DLD1 (cell line): ENCODE results near the gene WIPF1.

Experiments used
- in situ Hi-C: cut with HindIII; loops from 2 replicates; pipeline ENCODE4 v1.10.0; 2017; ENCODE audit warnings: low sequenced_read_pairs

Gene WIPF1, protein sequence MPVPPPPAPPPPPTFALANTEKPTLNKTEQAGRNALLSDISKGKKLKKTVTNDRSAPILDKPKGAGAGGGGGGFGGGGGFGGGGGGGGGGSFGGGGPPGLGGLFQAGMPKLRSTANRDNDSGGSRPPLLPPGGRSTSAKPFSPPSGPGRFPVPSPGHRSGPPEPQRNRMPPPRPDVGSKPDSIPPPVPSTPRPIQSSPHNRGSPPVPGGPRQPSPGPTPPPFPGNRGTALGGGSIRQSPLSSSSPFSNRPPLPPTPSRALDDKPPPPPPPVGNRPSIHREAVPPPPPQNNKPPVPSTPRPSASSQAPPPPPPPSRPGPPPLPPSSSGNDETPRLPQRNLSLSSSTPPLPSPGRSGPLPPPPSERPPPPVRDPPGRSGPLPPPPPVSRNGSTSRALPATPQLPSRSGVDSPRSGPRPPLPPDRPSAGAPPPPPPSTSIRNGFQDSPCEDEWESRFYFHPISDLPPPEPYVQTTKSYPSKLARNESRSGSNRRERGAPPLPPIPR

DNA sequence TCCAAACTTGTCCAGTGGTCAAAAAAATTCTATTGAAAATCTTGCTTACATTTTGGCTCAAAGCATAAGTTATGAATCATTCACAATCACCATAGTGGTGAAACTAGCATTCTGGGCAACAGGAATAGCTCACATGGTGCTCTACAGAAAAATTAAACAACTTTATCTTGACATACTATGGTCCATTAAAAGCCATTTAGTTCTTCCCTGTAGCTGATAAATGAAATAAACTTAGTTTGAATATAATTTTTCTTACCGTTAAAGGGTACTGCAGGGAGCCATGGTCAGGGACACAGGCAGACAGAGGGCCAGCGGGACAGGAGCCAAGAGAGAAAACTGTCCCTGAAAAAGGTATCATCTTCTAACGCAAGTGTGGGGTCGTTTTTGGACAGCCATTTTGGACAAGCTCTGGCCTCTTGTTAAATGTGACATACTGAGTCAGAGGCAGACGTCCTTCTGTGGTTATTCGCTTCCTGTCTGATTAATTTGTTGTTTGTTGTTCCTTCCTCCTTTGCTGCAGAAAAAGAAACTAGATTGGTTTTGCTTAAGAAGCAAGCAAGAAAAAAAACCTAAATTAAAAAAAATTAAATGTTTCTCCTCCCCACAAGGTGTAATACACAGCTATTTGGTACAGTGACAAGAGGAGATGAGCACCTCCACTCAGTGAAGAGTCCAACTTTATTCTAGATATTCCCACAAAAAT, at the start of gene WIPF1:
Gene WIPF1, minus strand, starts transcription at position 460 of the 703 bp plus-strand sequence. CDS start 12,231 bp downstream, outside the sequence.
- in situ Hi-C loops: no loop called here

DNA sequence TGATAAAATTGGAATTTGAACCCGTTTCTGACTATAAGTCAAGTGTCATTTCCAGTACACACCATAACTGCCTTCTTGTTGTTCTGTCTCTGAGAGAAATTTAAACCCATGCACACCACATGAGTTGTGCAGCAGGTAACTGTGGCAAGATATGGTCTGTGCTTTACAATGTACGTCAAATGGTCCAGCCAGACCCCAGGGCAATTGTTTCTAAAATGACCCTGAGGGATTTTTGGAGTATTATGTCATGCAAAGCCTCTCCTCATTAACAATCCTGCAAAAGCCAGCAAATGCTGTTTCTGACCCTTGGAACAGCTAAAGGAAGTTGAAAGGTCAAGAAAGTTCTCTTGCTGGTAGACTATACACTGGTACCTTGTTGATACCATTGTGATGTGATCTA, 47.7 kb upstream of the WIPF1 start:
- in situ Hi-C loops: no loop called here

DNA sequence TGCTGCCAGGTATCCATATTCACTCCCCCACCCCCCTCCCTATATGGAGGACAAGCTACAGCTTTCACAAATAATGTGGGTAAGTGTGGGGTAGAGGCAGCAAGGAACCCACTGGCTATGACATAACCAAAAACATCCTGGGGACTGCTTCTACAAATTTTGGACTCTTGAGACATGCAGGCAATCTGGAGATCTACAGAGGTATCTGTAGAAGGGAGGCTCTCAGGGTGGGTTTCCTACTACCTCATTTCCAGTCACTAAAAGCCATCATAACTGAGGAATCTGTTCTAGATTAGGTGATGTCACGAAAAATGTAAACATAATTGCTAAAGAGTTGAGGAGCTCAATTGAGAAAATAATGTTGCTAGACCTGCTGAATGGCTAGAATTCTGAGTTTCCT, 46.8 kb upstream of the WIPF1 start:
- in situ Hi-C loops: no loop called here

DNA sequence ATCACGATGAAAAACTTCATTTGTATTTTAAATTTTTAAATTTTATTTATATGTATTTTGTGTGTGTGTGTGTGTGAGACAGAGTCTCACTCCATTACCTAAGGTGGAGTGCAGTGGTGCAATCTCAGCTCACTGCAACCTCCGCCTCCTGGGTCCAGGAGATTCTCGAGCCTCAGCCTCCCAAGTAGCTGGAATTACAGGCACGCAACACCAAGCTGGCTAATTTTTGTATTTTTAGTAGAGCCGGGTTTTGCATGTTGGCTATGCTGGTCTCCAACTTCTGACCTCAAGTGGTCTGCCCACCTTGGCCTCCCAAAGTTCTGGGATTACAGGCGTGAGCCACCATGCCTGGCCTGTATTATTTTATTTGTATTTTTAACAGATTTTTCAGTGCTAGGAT, 45.8 kb upstream of the WIPF1 start:
- in situ Hi-C loops: no loop called here

DNA sequence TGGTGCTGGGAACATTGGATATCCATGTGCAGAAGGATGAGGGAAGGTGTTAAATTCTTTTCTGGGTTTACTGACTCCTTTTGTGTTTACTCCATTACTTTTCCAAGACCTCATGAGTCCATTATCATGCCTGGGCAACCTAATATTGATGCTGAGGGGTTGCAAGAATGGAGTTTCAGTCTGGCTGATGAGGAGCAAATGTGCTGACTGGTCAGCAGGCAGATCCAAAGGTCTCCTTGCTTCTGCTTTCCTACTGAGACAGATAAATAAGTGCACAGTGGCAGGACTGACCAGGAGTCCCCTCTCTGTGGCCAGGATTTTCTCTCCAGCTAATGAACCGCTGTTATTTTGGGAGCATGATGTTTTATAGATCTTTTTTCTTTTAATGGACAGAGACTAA, 43.6 kb upstream of the WIPF1 start:
- in situ Hi-C loops: no loop called here

DNA sequence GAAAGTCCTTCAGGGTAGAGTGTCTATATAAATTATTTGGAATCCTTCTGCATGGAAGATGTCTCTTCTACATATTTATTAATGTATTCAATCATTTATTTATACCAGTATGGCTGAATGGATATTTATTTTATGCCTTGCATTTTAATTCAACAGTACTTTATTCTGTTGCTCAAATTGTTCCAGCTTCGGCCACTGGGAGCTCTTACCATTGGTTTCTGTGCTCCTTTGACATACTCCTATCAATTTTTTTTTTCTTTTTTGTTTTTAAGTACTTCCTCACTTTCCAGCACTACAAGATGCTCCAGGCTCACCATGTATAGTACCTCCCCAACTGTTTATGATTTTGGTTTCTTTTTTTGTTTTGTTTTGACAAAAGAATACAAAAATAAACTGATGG, 39.4 kb upstream of the WIPF1 start:
- in situ Hi-C loops: no loop called here

DNA sequence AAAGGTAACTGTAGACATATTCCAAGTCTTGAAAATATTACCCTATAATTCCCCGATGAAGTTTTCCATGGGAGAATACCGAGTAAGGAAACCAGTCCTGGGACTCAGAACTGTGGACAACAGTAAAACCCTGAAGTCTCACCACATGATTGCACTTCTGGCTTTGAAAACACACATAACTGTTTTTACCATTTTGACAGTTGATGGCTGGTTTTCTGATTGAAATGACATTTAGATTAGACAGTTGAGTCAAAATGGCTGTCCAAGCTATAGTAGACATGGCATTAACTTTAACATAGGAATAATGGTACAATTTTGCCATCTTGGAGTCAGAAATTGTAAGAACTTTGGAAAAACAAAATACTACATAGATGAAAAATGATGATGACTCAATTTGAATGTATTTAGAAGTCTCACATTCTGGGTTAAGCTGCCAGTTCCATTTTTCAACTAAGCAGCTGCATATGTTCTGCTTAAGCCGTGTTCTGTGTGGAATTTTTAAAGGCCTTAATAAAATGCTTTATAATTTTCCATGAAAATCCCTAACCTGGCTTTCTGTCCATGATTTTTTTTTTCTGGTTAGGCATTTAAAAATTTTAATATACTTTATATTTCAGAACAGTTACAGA, 38.3 kb upstream of the WIPF1 start:
- in situ Hi-C loops: no loop called here

DNA sequence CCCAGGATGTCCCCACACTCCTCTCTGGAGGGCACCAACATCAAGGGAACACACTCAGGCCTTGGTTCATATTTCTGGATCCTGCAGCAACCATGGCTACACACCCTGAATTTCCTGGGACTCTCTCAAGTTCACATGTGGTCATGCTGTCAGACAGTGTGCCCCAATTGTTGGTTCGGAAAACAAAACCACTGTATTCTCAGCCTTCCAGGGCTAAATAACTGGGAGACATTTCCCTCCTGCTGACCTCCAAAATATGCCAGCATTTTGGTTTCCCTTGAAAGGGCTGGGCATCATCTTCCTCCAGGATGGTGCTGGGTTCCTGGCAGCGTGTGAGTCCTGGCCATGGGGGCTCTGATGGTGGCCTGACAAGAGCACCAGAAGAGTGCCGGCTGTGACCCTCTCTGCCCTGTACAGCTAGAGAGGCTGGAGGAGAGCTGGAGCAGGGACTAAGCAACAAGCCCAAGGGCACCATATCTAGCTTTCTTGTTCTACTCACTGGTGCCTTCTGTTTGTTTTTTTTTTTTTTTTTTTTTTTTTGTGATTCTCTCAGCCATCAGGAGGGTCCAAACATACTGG, 37.5 kb upstream of the WIPF1 start:
- in situ Hi-C loops: no loop called here

DNA sequence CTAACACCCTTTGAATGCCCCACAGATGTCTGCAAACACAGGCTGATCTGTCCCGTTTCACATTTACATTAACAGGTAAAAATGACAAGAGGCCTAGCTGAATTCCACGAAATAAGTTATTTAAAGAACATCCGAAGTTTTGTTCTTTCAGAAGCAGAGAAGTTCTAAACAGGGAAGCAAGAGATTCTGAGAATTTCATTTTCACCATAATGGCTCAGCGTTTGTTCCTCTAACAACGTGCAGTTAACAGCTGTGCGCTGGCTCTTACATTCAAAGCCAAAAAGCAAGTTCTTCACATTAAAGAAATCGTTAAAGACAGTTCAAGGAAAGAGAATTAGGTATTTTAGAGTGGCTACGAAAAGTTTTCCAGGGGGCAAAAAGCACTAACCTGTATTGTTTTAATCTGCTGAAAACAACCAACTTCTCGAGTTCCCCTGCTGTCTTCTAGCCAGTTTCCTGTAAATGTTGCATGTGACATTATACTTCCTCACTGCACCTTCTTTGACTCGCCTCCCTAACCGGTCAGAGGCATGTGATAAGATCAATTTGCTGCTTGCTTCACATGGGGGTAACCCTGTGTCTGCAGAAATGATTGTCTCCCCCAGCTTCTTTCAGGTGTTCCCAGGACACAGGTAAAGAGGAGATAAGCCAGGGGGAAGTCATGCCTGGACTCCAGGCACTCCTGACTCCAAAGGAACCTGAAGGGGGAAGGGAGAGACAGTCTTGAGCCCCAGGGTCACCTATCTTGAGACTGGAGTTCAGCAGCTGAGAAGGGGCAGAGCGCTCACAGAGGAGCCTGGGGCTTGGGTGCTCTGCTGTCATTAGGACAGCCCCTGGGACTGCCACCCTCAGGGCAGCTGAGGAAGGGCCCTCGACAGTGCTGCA, 36.8 kb upstream of the WIPF1 start:
- in situ Hi-C loops: no loop called here

DNA sequence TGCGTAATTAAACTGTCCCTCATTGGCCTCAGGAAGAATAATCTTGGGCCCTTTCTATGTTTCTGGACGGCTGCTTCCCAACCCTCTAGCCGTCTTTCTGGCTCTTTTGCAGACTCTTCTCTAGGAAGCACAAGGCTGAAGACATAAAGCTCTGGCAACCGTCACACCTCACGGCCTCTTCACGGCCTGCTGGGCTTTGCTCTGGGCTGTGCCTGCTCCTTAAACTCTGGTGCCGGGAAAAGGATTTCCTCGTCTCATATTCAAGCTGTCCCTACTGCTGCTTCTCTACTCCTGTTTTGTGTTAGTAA, 36.0 kb upstream of the WIPF1 start:
- in situ Hi-C loops: no loop called here

DNA sequence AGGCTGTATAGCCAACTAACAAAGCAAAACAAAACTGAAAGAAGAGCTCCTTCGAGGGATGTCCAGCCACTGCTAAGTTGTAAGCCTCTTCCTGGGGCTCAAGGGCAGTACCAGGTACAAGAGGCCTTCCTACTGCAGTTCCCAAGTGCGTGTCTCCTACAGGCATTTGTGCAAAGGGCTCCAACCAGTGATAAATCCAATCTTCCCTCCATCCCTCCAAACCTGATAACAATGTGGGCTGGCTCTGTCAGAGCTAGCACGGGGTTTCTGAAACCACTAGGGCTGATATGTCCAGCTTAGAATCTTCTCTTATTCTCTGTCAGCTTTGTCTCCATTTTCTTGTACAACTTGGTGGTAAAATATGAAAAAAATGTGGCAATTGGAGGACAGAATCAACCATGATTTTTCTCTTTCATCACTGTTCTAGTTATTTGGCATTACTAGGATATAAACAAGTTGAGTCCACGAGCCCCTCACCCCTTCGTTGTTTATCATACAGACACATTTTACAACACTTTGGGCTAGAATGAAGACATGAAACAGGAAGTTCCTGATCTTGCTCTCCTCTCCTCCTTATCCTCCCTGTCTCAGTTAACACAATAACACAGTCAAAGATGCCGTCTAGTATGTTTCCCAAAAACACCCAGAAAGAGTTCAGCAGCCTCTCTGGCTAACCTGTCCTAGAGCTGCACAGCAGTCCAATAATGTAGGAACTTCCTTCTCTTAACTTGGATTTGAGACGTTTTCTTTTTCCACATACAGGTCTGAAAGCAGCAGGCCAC, 35.4 kb upstream of the WIPF1 start:
- in situ Hi-C loops: no loop called here

DNA sequence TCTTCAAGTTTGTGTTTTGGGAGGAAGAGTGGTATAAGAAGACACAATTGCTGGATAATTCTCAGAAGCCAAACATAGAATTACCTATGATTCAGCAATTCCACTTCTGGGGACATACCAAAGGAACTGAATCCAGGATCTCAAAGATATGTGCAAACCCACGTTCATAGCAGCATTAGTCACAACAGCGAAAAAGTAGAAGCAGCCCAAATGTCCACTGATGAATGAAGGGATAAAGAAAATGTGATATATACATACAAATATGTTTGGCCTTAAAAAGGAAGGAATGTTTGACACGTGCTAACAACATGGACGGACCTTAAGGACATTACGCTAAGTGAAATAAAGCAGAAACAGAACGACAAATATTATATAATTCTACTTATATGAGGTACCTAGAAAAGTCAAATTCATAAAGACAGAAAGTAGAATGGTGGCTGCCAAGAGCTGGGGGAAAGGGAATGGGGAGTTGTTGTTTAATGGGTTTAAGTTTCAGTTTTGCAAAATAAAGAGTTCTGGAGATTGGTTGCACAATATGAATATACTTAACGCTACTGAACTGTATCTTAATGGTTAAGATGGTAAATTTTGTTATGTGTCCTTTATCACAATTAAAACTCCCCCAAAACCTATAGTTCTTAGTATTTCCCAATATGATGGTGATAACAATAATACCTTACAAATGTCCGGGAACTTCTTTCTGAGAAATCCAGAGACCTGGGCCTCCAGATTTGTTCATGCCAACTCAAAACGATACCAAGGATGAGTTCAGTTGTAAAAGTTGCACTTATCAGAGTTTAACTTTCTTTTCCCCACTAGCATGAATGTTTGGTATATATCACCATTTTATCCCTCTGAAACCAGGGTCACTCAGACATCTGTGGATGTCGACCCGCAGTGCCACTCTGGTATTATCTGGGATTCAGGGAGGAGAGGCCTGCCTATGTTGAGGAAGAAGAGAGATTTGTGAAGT, 33.7 kb upstream of the WIPF1 start:
- in situ Hi-C loops: no loop called here

DNA sequence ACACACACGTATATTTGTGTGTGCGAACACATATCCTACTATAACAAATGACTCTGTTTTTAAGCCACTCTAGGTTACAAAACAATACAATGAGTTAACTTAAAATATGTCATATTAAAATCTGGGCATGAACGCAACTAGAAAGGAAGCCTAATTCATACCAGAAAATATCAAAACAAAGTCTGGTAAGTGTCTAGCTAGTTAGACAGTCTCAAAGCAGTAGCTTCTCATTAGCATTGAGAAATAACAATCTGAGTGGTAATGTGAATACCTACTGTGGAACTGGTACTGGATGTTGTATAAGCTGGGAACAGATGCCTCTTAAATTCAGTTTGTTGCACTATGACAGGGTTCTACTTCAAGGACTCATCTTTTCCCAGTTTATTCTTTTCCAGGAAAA, 32.5 kb upstream of the WIPF1 start:
- in situ Hi-C loops: no loop called here

DNA sequence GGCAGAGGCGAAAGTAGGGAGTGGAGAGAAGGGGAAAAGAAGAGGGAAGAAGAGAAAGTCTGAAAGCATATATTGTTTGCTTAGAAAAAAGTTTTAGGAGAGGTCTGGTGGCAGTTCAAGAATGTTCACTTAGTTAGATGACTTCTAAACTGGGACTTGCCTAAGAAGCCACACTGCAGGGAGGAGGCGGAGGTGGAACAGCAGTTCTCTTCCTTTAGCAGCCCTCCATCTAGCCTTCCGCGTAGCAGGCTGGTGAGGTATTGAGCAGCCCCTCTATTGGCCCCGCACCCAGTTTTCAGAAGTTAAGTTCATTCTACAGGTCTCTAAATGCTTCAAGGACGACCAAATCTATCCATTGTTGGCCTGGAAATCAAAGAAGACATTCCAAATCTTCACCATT, 31.9 kb upstream of the WIPF1 start:
- in situ Hi-C loops: no loop called here

DNA sequence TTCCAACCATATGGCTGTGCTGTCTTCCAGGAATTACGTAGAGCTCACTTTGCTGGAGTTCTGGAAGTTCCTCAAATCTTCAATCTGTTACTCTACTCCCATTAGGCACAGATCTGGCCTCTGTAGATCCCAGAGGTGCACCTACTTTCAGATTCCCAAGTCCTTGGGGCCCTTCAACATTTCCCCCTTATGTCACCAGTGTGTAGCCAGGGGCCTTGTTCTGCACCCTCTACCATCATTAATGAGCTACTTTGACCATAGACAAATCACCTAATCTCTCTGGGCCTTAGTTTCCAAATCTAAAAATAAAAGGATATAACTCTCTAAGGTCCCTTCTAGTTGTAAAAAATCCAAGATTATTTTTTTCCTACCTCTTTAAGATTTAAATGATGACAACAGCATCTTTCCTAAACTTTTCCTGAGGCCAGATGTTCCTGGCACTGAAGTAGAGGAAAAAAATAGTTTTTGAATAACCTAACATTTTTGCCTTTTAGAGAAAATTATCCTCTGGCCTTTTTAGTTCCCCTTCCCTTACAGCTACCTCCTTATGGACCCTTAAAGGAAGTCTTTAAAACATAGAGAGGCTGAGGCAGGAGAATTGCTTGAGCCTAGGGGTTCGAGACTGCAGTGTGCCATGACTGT, 31.0 kb upstream of the WIPF1 start:
- in situ Hi-C loops: no loop called here

DNA sequence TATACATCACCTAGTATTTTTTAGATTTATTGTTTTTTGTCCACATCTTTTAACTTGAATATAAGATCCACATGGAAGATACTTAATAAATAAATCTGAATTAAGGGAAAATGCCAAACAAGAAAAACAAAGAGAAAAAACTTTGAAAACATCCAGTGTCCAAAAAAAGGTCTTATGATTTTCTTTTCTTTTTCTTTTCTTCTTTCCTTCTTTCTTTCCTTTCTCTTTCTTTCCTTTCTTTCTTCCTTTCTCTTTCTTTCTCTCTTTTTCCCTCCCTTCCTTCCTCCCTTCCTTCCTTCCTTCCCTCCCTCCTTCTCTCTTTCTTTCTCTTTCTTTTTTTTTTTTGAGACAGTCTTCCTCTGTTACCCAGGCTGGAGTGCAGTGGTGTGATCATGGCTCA, 29.6 kb upstream of the WIPF1 start:
- in situ Hi-C loops: no loop called here

DNA sequence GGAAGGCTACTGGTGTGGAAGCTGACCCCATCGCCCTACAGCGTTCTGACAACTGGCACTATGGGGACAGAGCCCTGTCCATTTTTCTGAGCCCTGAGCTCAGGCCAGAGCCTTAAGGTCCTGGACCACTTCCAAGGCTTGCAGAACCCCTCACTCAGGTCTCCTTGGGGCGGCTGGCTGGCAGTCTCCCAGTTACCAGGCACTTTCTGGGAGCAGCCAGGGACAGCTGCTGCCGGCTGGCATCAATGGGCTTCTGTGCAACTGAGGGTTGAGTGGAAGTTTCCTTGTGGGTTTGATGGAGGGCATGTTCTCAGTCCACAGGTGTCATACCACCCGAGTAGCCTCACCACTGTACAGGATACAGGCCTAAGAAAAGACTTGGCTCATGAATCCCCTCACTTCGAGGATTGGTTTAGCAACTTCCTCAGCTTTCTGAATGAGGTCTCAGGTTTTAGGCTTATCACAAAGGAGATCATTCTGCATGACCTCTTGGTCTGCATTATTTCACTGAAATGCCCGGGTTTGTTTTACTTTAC, 27.4 kb upstream of the WIPF1 start:
- in situ Hi-C loops: no loop called here

DNA sequence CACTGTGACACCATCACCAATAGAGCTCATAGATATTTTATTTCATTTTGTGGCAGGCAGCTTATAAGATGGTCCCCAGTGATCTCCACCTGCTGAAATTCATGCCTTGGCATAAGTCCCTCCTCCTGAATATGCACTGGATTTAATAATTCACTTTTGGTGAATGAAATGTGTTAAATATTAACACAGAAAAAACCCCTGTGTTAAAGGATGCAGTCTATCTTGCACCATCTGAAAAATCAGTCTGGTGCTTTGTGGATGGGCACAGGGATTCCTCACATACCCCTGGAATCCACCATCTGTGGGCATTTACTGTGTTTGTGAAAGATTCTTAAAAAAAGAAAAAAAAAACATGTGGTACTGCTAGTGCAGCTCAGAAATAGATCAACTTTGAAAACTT, 26.1 kb upstream of the WIPF1 start:
- in situ Hi-C loops: no loop called here
